Right kidney (tissue), 9 donors: ENCODE data around the gene LRIT2.

Source experiments
- DNase-seq: peaks from one replicate; pipeline ENCODE4 v3.0.0-alpha.2; 2016
- long read RNA-seq, 8 donors: transcript quantifications; one replicate each; lab custom pipeline, GENCODE V29; 2026

LRIT2 gene
- long read RNA-seq, donor 1 = 0 reads
- long read RNA-seq, donor 2 = 0 reads
- long read RNA-seq, donor 3 = 0 reads
- long read RNA-seq, donor 4 = 0 reads
- long read RNA-seq, donor 5 = 0 reads
- long read RNA-seq, donor 6 = 0 reads
- long read RNA-seq, donor 7 = 0 reads
- long read RNA-seq, donor 8 = 0 reads

DNA sequence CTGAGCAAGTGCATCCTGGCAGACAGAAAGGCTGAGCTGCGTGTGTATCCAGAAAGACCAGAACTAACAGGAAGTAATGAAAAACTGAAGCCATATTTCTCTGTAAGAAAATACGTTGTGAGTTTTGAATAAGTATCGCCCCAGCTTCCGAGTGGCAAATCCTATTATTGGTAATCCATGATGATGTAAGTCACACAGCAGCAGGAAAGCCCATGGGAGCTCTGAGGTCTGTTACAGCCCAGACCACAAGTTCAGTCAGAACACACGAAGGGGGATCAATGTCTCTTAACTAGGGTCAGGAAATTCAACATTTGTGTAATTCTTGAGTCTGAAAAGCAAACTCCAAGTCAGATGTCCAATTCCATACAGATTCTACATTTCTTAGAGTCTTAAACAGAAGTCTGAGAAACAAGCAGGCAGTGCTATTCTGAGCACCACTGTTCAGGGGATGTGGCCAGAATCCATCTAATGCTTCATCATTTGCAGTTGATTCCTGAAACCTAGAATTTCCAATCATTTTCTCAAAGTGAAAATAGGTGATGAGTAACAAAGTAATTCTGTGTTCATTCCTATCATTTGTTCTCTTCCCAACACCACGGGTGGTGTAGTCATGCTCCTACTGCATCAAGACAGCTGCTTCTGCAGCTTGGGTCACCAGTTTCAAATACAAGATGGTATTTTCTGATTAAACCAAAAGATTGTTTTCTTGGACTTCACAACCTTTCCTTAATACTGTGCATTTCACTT, at the start of gene LRIT2:
Gene LRIT2, minus strand, starts transcription at position 118 of the 747 bp plus-strand sequence. Its CDS starts 24 bp downstream, at position 94.
- DNase-seq = no peak

DNA sequence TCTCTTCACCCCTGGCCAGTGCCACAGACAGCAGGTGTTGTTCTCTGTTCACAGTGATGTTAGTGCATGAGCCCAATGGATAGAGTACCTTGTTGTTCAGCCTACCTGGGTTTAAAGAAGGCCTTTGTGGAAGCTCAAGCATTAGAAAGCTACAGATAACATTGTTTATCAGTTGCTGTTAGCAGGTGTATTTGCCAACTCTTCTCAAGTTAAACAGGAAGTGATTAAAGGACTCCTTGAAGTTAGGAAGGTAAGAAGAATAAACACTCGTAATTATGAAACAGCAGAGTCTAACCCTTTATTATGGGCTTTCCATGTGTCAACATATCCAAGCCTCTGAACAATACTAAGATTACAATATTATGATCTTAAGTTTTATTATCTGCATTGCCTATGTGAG, 45.4 kb upstream of the LRIT2 start:
- no peak for DNase-seq

- DNase-seq = no peak
Measured at GRCh38 chr10:84269773-84270172, 44.4 kb upstream of the LRIT2 start.

DNA sequence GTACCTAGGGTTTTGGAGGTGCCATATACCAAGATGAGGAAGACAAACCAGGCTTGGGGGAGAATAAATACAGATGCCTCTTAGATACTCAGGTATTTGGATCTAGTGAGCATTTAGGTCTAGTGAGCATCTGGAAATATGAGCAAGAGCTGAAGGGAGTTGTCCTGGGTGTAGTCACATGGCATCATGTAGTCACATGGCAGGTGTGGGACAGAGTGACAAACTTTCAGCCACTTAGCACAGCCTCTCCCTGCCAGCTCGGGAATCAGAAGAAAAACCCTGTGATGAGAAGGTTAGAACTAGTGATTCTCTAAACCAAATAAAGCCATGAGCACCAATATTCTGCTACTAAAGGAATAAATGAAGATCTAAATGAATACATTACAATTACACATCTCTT, 43.8 kb upstream of the LRIT2 start:
- DNase-seq = no peak

- no peak for DNase-seq
Measured at GRCh38 chr10:84267503-84268126, 42.3 kb upstream of the LRIT2 start.

GRCh38 chr10:84265418-84265817, 40.1 kb upstream of the LRIT2 start:
- DNase-seq = no peak

DNA sequence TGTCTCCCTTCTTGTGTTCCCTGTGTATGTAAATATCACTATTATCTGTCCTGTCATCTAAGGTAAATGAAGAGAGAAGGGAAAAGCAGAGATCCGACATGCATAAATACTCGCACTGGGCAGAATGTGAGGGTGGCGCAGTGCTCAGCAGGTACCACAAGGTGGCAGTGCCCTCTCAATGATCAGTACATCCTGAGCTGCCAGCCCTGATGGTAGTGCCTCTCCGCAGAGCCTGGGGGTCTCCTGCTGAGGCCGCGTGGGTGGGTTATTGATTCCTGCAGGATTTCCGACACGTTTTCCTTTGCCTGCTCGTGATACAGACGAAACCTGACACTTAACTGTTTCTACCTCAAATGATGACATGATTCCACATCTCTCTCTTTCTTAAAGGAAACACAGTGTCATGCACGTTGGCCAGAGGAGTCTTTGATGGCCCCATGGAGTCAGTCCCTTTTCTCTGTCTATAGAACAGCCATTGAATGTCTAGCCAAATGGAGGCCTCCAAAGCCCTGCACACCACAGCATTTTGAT, 39.3 kb upstream of the LRIT2 start:
- DNase-seq = peak; percentile 49

DNA sequence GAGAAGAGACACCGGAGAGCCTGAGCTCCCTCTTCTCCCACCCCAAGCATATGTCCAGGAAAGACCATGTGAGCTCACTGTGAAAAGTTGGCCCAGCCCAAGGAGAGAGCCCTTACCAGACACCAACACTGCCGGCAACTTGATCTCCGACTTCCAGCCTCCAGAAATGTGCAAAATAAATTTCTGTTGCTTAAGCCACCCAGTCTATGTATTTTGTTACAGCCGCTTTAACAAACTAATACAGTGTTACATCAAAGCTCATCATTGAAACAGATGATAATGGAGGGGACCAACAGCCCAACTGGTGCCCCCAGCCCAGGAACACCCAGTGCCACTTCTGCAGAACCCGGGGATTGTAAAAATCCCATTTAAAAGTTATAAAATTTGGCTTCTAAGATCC, 38.4 kb upstream of the LRIT2 start:
- DNase-seq = no peak

- no peak for DNase-seq
Measured at GRCh38 chr10:84262190-84262956, 37.0 kb upstream of the LRIT2 start.

DNA sequence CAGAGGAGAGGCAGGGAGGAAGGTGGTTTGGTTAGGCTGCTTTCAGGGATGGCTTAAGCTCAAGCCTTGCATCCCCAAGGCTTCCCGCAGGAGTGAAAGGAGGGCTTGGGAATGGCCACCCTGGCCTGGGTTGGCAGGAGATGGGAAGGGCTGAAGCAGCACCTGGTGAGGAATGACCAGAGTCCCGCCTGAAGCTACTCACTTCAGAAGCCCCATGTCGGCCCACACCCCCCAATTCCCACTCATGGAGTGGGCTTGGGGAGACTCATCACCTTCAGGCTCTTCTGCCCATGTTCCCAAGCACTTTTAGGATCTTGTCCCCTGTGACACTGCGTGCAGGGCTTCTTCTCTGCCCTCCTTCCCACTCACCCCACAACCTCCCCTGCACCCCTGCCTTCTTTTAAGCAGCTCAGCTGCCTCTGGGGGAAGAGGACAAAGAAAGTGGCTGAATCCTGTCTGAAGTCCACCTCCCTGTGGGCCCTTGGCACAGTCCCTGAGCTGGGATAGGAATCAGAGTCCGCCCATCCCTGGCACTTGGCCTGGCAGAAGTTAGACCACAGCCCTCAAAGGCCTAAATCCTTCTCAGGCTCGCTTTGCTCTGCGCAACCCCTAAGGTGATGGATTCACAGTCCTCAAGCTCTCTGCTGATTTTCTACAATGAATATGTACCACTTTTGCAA, 36.0 kb upstream of the LRIT2 start:
- DNase-seq = no peak

DNA sequence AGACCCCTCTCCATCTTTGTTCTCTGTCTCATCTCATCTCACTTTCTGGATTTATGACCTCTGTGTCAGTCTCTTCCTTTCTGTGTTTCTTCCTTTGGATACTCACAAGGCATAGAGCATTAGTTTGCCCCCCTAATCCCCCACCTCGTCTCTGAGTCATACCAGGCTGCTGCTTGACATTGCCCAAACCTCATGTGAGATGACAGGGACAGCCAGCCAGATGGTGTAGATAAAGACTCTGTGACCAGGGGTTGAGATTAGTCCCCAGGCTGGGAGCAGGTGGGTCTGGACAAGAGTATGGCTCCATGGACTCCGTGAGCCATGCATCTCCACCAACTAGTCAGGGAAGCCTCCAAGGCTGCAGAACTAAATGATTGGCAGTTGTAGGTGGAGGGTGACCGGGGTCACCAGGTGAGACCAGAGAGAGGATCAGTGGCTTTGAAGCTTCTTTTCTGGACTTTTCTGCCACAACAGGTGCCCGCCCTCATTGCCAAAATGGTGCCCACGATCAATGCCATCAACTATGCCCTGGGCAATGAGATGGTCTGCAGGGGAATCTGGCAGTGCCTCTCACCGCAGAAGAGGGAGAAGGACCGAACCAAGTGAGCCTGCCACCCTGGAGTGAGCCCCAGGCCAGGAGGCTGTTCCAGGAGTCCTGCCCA, 32.8 kb upstream of the LRIT2 start:
- no peak for DNase-seq

GRCh38 chr10:84257343-84258020, 32.1 kb upstream of the LRIT2 start:
- no peak for DNase-seq

GRCh38 chr10:84256510-84257342, 31.4 kb upstream of the LRIT2 start:
- DNase-seq = no peak

- DNase-seq = no peak
Measured at GRCh38 chr10:84254552-84255478, 29.5 kb upstream of the LRIT2 start.

DNA sequence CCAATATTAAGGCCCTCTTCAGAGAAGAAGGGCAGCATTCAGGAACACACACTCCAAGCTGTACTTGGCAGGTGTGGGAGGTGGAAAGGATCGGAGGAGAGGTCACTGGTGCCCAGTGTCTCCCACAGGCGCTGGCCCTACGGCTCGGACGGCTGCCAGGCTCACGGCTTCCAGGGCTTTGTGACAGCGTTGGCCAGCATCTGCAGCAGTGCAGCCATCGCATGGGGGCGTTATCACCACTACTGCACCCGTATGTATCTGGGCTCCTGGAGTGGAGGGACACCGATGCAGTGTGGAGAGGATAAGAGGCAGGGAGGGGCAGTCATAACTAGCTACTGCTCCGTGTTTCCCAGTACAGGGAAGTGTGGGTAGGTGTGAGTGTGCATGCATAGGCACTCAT, 23.4 kb upstream of the LRIT2 start:
- no peak for DNase-seq

DNA sequence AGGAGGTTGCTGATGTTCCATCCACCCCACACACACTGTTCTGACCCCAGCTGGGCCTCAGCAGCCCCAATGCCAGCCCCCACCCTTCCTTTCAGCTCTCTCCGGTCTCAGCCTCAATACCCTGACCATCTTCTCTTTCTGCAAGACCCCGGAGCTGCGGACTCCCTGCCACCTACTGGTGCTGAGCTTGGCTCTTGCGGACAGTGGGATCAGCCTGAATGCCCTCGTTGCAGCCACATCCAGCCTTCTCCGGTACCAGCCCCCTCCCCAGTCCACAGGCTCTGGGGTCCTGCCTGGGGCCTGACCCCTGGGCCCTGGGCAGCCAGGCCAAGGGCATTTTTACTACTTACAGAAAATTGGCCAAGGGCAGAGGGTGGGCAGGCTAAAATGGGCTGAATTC, 22.2 kb upstream of the LRIT2 start:
- DNase-seq = no peak

DNA sequence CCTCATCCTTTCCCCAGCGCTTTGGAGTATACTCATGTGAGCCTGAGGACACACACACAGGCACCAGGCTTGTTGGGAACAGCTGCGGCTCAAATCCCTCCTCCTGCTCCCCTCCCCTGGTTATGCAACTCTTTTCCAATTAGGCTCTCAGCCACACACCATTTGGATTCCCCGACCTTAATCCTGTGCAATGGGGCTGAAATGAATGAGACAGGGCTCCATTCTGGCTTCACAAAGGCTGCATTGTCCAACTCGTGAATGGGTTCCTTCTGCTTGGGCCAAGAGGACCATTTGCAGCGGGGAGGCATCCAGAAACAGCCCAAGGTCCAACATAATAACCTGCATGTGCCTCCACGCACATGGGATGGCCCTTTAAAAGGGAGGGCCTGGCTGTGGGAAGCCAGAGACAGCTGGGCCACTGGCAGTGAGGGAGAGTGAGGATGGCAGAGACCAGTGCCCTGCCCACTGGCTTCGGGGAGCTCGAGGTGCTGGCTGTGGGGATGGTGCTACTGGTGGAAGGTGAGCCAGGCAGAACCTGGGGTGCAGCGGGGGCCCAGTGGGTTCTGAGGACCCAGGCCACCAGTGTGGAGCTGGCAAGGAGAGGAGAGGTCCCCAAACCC, 19.4 kb upstream of the LRIT2 start, which contains the start of gene RGR:
Gene RGR, plus strand, starts transcription at position 403 of the 620 bp plus-strand sequence. Its CDS starts 38 bp downstream, at position 441.
- DNase-seq = no peak

- DNase-seq = no peak
Measured at GRCh38 chr10:84243759-84244158, 18.4 kb upstream of the LRIT2 start.
